Fibroblast of skin of left biceps (primary cell): ENCODE measurements around the gene TERT.
"Not testable (repeated sequence)": the region's sequence is repeated elsewhere in the genome, so short reads cannot be mapped to it uniquely, and the experiment has no call there.

Source experiments
- DNase-seq, 2 experiments: peaks; one replicate each; pipeline ENCODE4 v3.0.0-alpha.2; 2013; ENCODE audit warnings: low read depth in 2 of 2

TERT gene

DNA sequence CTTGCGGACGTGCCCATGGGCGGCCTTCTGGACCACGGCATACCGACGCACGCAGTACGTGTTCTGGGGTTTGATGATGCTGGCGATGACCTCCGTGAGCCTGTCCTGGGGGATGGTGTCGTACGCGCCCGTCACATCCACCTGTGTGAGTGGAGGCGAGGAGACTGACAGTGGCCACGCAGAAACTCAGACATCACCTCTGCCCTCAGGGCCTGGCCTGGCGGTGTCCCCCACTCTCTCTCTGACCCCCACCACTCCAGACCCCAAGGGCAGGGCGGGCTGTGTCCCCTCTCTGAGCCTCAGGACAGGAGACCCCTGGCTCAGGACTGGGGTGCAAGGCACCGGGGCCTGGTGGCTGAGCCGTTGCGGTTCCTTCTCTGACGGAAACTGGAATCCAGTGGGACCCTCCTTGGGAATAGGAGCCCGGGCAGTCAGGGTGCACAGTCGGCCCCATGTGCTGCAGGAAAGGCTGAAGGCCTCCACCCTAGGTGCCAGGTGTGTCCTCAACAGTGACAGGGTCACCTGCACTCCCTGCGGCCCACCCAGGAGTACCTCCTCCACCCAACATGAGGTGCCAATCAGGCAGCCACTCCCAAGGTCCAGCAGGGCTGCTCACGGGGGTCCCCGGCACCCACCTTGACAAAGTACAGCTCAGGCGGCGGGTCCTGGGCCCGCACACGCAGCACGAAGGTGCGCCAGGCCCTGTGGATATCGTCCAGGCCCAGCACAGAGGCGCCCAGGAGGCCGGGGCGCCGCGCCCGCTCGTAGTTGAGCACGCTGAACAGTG is 16.0 kb downstream of the TERT start:
- DNase-seq, result no peak

DNA sequence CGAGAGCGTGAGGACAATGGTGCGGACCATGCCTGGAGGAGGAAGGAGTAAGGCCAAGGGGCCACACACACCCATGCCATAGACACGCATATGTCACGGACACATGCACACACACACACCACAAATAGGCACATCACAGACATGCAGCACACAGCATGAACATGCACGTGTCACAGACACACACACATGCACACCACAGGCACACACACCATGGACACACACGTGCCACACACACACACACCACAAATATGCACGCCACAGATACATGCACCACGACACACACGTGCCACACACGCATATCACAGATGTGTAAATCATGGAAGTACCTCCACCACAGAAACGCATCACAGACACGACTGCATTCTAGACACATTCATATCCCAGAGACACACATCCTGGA is 16.7 kb downstream of the TERT start:
- no peak for DNase-seq

DNA sequence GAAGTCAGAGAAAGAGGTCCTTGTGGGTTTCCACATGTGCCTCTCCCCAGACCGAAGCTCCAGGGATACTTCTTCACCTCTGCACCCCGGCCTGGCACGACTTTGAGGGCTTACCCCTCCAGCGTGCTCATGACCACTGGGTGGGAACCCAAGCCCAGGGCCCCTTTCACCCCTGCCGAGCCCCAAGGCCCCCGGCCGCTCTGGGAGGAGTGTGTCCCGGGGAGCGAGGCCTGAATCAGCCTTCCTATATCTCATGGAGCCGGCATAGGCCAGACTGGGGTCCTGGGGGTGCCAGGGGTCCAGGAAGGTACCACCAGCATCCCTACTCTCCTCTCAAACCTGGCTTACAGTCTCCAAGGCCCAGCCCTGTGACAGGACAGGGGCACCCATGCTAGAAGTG is 17.1 kb downstream of the TERT start:
- no peak for DNase-seq

DNA sequence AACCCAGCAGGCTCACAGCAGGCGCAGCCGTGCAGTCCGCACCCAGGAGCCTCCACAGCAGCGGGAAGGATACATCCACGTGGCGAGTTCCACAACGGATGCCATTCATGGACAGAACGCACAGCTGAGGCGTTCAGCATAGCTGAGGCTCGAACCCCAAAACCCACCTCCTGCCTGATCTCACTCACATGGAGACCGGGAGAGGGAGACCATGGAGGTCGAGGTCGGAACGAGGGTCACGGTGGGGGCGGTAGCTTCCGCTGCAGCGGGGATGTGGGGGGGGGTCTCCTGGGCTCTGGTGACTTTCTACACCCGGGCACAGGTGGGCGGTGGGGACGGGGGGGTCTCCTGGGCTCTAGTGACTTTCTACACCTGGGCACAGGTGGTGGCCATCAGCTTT is 17.5 kb downstream of the TERT start:
- no peak for DNase-seq

DNA sequence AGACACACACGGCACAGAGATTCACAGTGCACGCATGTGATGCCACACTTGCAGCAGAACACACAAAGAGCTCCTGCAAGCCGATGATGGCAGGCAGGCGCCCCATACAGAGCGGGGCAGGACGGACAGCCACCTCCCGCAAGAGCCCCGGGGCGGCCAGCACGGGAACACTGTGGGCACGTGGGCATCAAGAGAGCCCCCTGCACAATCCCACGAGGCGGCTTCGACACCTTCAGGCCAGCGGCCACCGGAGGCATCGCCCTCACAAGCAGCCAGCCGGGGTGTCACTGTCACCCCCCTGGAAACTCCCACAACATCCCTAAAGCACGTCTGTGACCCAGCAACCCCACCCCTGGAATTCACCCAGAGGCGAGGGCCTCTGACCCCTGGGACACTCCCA is 17.9 kb downstream of the TERT start:
- no peak for DNase-seq

DNA sequence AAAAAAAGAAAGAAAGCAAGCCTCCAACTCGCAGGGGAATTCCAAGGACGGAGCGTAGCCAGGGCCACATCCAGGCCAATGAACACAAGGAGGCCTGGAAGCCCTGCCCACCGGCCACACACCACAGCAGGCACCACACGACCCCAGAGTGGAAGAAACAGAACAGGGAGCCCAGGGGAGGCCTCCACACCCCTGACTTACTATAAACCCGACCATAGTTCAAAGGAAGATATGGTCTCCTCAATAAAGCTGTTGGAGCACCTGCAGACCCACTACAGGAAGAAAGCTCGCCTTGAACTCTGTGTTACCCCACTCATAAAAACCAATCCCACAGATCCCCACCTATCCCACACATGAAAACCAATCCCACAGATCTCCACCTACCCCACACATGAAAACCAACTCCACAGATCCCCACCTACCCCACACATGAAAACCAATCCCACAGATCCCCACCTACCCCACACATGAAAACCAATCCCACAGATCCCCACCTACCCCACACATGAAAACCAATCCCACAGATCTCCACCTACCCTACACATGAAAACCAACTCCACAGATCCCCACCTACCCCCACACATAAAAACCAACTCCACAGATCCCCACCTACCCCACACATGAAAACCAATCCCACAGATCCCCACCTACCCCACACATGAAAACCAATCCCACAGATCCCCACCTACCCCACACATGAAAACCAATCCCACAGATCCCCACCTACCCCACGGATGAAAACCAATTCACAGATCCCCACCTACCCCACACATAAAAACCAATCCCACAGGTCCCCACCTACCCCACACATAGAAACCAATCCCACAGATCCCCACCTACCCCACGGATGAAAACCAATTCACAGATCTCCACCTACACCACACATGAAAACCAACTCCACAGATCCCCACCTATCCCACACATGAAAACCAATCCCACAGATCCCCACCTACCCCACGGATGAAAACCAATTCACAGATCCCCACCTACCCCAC is 19.2 kb downstream of the TERT start:
- not testable (repeated sequence) for DNase-seq

DNA sequence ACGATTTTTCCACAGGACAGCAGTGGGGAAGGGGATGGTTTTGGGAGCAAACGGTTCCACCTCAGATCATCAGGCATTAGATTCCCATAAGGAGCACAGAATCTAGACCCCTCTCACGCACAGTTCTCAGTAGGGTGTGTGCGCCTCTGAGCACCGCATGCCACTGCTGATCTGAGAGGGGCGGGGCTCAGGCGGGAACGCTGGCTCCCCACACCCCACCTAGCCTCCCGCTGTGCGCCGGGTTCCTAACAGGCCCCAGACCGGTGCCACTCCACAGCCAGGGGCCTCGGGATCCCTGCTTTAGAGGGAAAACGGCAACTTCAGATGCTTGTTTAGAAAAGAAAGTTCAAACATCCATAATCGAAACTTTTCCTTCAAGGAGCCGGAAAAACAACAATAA is 20.4 kb downstream of the TERT start:
- no peak for DNase-seq

DNA sequence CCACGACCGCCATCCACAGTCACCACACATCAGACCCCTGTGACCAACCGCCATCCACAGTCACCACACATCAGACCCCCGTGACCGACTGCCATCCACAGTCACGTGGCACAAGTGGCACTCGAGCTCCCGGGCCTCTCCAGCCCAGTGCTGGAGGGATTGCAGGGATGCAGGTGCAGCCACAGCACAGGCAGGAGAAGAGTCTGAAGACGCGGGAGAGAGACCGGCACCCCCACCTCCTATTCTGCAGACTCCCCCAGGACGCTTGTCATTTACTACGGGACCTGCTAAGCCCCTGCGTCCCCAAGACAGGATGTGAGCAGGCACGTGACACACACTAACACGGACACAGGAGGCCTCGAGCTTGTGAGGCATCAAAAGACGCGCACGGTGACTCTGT is 21.1 kb downstream of the TERT start:
- no peak for DNase-seq

DNA sequence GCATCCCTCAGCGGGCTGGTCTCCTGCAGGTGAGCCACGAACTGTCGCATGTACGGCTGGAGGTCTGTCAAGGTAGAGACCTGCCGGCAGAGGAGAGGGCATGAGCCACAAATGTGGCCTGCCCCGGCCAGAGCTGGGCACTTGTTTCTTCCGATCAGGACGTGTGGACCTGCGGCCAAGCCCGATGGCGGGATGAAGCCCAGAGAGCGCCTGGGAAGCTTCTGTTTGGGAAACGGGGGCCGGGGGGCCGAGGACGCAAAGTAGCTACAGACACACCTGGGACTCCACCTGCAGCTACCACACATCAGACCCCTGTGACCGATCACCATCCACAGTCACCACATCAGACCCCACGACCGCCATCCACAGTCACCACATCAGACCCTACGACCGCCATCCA is 22.7 kb downstream of the TERT start:
- DNase-seq, result no peak

DNA sequence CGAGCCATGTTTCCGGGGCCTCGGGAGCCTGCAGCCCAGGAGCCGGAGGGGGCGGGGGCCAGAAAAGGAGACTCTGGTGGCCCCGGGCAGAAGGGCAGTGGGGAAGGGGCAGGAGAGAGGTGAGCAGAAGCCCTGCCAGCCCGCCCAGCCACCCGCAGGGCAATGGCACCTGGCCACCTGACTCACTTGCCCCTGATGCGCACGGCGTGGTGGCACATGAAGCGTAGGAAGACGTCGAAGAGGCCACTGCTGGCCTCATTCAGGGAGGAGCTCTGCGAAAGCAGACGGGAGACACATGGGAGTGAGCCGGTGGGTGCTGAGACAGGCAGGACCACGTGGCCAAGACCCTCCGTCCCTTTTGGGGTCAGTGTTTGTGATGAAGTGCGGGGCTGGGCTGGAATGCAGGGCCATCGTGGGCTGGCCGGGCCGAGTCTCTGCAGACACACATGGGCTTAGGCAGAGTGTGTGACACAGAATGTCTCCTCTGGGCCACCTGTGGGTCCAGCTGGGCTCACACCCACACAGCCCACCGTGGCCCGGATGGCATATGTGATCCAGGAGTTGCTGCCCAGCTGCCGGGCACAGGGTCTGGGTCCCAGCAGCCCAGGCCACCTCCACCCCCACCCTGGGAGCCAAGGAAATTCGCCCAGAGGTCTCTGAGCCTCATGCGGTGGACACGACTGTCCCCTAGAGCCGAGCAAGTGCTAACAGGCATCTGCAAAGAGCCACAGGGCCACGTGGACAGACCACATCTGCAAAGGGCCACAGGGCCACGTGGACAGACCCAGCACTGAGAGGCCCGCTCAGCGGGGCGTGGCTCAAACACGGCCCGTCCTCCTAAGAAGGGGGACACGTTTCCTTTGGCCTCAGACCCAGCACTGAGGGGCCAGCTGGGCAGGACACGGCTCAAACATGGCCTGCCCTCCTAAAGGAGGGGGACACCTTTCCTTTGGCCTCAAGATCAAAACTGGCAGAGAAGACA is 23.6 kb downstream of the TERT start:
- no peak for DNase-seq

DNA sequence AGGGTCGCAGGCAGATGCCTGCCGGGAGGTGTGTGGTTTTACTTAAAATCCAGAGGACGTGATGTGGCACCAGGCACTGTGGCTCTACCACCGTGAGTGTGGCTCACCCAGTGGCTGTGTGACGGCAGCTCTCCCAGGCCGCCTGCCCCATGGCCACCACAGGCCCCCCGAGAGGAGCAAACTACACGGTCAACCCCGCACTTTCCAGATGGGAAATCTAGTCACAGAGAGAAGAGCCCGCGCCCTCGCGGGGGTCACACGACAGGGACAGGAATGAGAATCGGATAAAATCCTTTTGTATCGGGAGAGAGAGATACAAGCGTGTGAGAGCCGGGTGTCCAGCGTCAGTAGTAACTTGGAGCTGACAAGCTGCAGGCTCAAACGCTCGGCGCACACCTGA is 24.4 kb downstream of the TERT start:
- DNase-seq, result no peak

DNA sequence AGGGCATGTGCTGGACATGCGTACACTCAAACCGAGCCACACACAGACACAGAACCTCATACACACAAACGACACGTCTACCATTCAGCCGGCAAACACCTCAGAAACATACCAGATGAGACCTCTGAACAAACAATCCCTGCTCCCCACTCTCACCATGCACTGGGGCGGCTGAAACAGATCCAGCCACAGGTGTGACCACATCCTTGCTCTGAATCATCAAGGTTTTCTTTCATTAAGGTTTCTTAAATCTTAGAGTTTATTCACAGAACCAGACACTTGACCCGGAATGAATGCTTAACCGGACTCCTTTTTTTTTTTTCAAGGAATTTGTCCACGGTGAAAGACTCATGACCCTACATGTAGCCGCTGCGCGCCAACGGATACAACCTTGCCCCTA is 26.2 kb downstream of the TERT start:
- no peak for DNase-seq

DNA sequence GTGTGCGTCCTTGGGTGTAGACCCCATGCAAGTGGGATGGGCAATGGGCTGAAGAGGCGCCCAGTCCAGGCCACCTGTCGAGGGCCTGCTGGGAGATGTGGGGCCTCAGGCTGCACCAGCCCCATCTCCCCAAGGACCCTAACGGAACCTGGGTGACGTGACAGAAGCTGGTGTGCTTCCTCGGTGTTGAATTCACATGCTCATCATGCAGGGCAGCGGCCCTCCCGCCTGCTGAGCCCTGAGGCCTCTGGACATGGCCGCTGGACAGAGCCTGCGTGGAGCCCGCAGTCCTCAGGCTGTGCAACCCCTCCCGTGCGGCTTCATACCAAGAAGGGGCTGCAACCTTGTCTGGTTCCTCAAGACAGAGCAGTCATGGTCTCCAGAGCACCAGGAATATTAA is 26.8 kb downstream of the TERT start:
- no peak for DNase-seq

DNA sequence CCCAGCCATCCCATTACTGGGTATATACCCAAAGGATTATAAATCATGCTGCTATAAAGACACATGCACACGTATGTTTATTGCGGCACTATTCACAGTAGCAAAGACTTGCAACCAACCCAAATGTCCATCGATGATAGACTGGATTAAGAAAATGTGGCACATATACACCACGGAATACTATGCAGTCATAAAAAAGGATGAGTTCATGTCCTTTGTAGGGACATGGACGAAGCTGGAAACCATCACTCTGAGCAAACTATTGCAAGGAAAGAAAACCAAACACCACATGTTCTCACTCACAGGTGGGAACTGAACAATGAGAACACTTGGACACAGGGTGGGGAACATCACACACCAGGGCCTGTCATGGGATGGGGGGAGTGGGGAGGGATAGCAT is 27.4 kb downstream of the TERT start:
- not testable (repeated sequence) for DNase-seq

DNA sequence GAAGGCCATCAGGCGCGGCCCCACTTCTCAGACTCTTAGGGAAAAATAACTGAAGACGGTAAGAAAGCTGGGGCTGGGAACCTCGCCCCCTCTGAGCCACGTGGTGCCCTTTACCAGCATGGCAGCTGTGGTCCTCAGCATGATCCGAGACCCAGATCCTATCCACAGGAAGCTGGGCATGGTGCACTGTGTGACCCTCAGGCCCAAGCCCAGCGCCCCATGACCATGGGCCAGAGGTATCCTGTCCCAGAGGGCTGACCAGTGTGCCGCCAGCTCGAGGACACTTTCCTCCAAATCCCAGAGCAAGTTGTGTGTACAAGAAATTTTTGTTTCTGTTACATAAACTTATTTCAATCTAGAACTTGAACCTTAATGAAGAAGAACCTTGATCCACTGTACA is 28.1 kb downstream of the TERT start:
- DNase-seq, result no peak

DNA sequence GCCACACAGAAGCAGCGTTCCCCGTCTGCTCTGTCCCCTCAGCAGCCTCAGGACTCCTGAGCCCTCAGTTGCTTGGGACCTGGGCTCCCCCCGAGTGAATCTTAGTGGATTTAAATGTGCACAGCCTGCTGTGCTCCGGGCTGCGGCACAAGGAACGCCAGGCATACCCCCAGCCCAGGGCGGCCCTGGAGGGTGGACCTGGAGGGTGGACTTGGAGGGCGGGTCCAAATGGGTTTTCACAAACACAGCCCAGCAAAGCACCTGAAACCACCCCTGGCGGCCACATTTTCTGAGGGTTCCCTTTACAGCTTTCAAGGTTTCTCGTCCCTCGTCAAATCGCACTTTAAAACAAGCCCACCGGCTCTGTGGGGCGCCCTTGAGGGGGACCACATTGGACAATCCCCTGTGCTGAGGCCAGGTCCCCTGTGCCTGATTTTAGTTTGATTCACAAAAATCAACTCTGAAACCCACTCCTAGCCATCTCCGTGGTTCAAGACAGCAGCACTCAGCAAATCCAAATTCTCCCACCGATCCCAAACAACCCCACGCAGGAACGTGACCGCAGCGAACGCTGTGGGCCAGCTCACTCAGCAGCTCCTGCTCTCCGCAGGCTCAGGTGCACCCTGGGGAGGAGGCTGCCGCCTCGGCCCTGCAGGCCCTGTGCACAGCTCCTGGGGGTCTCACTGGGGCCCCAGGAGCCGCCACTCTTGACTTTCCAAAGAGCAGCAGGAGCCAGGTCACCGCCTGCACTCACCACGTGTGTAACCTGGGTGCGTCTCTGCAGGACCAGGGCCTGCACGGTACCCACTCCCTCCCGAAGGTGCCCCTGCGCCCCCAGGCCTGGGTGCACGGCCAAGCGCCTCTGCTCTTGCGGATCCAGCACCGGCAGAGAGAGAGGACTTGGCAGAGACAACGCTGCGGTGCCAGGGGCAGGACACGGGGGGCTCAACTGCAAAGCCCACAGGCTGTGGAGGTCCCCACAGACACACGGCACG is 29.1 kb downstream of the TERT start:
- no peak for DNase-seq

DNA sequence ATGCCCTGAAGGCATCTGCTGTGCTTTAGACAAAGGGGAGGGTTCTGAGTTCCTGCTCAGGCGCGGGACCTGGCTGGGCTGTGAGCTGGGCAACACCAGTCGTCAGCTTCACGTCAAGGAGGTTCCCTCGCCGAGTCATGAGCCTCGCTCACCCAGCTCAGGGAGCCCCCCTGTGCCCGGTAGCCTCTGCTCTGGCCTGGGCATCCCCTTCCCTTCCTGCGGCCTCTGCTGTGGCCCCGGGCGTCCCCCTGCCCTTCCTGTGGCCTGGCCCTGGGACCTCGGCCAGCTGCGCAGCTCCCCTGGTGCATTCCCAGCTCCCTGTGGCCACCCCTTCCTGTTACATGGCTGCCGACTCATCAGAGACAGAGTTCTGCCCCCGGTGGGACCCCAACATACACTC is 29.8 kb downstream of the TERT start:
- no peak for DNase-seq

DNA sequence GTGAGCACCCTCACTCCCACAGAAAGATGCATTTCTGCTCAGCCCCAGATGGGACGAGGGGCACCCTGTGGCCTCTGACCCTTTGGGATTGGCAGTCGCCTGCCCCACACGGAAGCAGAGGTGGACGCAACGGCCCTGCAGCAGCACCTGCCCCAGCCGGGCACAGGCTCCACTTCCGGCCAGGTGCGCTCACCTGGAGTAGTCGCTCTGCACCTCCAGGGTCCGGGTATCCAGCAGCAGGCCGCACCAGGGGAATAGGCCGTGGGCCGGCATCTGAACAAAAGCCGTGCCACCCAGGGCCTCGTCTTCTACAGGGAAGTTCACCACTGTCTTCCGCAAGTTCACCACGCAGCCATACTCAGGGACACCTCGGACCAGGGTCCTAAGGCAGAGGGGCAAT is 30.7 kb downstream of the TERT start:
- no peak for DNase-seq

DNA sequence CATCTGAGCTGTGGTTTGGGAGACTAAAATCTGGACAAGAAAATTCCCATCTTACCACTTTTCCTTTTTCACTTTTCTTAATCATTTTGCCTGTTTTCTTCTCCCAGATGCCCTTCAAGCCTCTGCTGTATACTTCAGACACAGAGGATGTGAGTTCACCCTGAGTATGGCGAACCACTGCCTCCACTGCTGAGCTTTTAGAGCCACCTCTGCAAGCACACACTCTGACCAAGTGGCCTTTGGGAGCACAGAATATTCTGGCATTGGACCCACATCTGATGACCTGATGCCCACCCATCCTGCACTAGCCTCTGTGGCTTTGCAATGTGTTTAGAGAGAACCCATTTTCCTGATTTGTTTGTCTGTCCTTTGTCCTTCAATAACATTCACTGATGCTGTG is 32.5 kb downstream of the TERT start:
- no peak for DNase-seq

DNA sequence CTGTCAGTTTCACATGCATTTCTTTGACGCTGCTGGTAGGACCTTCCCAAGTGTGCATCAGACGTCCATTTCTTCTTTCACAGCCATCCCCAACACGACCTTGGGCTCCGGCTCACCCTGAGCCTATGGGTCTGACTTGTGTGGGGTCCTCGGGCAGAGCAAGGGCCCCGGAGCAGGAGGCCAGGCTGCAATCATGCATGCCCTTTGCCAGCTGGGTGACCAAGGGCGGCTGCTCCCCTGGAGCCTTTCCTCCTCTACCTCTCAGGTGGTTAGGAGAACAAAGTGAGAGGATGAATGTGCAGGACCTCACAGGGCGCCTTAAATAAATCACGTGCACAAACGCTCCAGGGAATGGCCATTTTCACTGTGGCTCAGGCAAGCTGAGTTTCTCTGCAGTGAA is 33.2 kb downstream of the TERT start:
- no peak for DNase-seq
